IPS-18c (cell line): ENCODE data around the gene AP1S3.
A peak's percentile ranks its signal among the peaks of the same experiment; 100 is the strongest.
"Not testable (repeated sequence)": the region's sequence is repeated elsewhere in the genome, so short reads cannot be mapped to it uniquely, and the experiment has no call there.

Experiments
- H3K4me3 ChIP-seq: 2 replicates; pipeline ENCODE4 v1.7.0; 2013; ENCODE audit warnings: low read depth, mild to moderate bottlenecking, low read length, moderate library complexity; ENCODE audit not compliant: insufficient read depth
- H3K9me3 ChIP-seq: one replicate; pipeline ENCODE4 v1.6.1; 2013; ENCODE audit warnings: mild to moderate bottlenecking, low read length, moderate library complexity; ENCODE audit not compliant: control insufficient read depth, insufficient read depth

Gene AP1S3

GRCh38 chr2:223837287-223838061 is at the start of gene AP1S3:
Gene AP1S3 (minus strand): TSS chr2:223837582. CDS start chr2:223837450, 132 bp downstream.
- H3K4me3 ChIP-seq: peak within 1 kb of the TSS; percentile 76
- no peaks in the 10 kb centered on the region for H3K9me3 ChIP-seq

GRCh38 chr2:223887127-223887526 is 49.7 kb upstream of the AP1S3 start:
- H3K4me3 ChIP-seq: no peak overlapping the region
- peaks cover 2% of the 10 kb centered on the region for H3K9me3 ChIP-seq

- H3K9me3 ChIP-seq: peaks cover 2% of the 10 kb centered on the region
- no peak overlapping the region for H3K4me3 ChIP-seq
Observed at GRCh38 chr2:223886726-223887125, 49.3 kb upstream of the AP1S3 start.

GRCh38 chr2:223884399-223884798 is 47.0 kb upstream of the AP1S3 start:
- H3K4me3 ChIP-seq: no peak overlapping the region
- H3K9me3 ChIP-seq: no peaks in the 10 kb centered on the region

- H3K4me3 ChIP-seq: no peak overlapping the region
- no peaks in the 10 kb centered on the region for H3K9me3 ChIP-seq
Observed at GRCh38 chr2:223882715-223883114, 45.3 kb upstream of the AP1S3 start.

GRCh38 chr2:223880796-223881195 is 43.4 kb upstream of the AP1S3 start:
- Histone ChIP-seq H3K9me3 (no peaks in the 10 kb centered on the region), H3K4me3 (no peak overlapping the region)

- H3K9me3 ChIP-seq: no peaks in the 10 kb centered on the region
- no peak overlapping the region for H3K4me3 ChIP-seq
Observed at GRCh38 chr2:223877721-223878410, 40.5 kb upstream of the AP1S3 start.

GRCh38 chr2:223873672-223874071 is 36.3 kb upstream of the AP1S3 start:
- H3K9me3 ChIP-seq: no peaks in the 10 kb centered on the region
- H3K4me3 ChIP-seq: no peak overlapping the region

- not testable (repeated sequence) for H3K9me3 ChIP-seq, H3K4me3 ChIP-seq
Observed at GRCh38 chr2:223872772-223873171, 35.4 kb upstream of the AP1S3 start.

- H3K9me3 ChIP-seq, H3K4me3 ChIP-seq: not testable (repeated sequence)
Observed at GRCh38 chr2:223871661-223872060, 34.3 kb upstream of the AP1S3 start.

- H3K9me3 ChIP-seq: no peaks in the 10 kb centered on the region
- no peak overlapping the region for H3K4me3 ChIP-seq
Observed at GRCh38 chr2:223870840-223871611, 33.6 kb upstream of the AP1S3 start.

- Histone ChIP-seq H3K4me3 (no peak overlapping the region), H3K9me3 (no peaks in the 10 kb centered on the region)
Observed at GRCh38 chr2:223868005-223868404, 30.6 kb upstream of the AP1S3 start.

GRCh38 chr2:223865907-223866508 is 28.6 kb upstream of the AP1S3 start:
- Histone ChIP-seq H3K9me3 (no peaks in the 10 kb centered on the region), H3K4me3 (no peak overlapping the region)

- Histone ChIP-seq H3K4me3 (no peak overlapping the region), H3K9me3 (no peaks in the 10 kb centered on the region)
Observed at GRCh38 chr2:223865124-223865523, 27.7 kb upstream of the AP1S3 start.

GRCh38 chr2:223863491-223863890 is 26.1 kb upstream of the AP1S3 start:
- H3K9me3 ChIP-seq: no peaks in the 10 kb centered on the region
- no peak overlapping the region for H3K4me3 ChIP-seq

GRCh38 chr2:223860809-223861738 is 23.7 kb upstream of the AP1S3 start:
- Histone ChIP-seq H3K9me3 (no peaks in the 10 kb centered on the region), H3K4me3 (no peak overlapping the region)
